HG02759 (cell line): ENCODE results near the gene FAM187B.

Experiments used
- ATAC-seq: cut with Tn5 transposase; IDR thresholded peaks from one replicate; pipeline ENCODE4 v1.9.1; 2021; ENCODE audit warnings: mild to moderate bottlenecking, moderate library complexity; ENCODE audit not compliant: unreplicated experiment

FAM187B gene

GRCh38 chr19:35179830-35180229 lies 48.7 kb downstream of the FAM187B start:
- ATAC-seq = no peak

GRCh38 chr19:35178701-35179100 lies 49.8 kb downstream of the FAM187B start:
- no peak for ATAC-seq

- ATAC-seq = no peak
These were observed 50.9 kb downstream of the FAM187B start for GRCh38 chr19:35177377-35178274.

GRCh38 chr19:35176181-35176570 lies 52.4 kb downstream of the FAM187B start:
- no peak for ATAC-seq
